A549 treated with dexamethasone at 1 μM for 4 hours (cell line): Measurements from ENCODE around the gene FBXO46. TPM values are rescaled to one million over a fixed set of nuclear protein-coding genes. Genes with fewer than 3 reads are reported as not detected.

Experiments used
- total RNA-seq: library from RNA; stranded (reverse); fragments of 200-300 nt; extraction: Qiagen RNA extraction; gene quantifications from 5 replicates; pipeline ENCODE4 v1.2.3, GENCODE V29; 2022

Gene FBXO46, protein sequence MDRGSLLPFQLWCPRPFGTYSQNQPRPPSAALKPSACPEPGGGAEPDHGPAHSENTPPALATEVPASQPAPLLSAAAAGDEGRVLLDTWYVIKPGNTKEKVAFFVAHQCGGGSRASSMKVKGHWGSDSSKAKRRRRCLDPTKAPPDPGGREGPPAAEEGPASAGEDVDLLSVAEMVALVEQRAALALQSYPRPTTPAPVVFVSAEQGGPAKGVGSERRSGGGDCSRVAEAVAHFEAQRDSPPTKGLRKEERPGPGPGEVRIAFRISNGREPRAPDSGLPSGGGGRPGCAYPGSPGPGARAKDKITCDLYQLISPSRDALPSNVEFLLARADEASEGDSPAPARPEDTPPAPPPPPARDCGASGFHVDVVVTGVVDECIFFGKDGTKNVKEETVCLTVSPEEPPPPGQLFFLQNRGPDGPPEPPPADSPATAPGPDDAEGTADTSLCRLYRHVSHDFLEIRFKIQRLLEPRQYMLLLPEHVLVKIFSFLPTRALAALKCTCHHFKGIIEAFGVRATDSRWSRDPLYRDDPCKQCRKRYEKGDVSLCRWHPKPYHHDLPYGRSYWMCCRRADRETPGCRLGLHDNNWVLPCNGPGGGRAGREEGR
- total RNA-seq = 7.0 to 12.9 TPM (median 10.9 TPM) in 5 replicates

DNA sequence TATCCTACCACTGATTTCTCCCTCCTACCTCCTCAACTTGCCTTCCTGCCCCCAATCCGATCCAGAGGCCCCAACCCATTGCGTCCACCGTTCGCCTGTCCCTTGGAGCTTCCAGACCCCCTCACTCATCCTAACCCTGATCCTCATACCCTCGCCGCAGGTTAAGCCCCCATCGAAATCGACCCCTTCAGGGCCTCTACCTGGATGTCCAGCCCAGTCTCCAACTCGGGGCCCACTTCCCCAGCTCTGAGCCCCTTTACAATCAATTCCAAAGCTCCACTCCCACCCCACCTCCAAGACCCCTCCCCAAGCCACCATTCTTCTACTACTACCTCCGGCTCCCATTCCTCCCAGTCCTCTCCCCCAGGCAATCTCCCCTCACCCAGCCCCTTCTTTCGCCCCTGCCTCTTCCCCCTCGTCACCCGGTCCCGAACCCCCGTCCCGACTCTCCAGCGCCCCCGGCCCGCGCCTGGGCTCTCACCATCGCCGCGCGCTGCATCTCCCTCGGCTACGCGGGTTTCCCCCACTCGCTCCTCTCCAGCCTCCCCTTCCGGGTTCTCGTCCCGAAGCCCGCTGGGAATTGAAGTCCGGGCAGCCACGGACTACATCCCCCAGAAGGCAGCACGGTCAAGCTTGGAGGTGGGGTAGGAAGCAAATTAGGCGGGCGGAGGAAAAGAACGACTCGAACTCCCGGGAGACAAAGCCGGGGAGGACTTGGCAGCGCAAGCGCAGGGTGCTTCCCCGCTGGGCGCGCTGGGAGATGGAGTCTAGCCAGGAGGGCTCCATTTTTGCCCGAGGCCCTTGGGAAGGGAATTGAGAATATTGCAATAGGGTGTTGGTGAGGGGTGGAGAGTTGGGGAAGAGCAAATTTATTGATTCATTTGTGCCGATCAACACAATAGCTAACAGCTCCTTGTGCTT is at the start of gene FBXO46:
Gene FBXO46 (minus strand): TSS at position 529 of the 921 bp plus-strand sequence. CDS start 17,401 bp downstream, outside the sequence.

GRCh38 chr19:45768984-45769782 is 38.5 kb upstream of the FBXO46 start, which contains the start of gene SIX5:
Gene SIX5, minus strand, starts transcription at chr19:45769252. Its CDS starts 408 bp downstream, at chr19:45768844.

DNA sequence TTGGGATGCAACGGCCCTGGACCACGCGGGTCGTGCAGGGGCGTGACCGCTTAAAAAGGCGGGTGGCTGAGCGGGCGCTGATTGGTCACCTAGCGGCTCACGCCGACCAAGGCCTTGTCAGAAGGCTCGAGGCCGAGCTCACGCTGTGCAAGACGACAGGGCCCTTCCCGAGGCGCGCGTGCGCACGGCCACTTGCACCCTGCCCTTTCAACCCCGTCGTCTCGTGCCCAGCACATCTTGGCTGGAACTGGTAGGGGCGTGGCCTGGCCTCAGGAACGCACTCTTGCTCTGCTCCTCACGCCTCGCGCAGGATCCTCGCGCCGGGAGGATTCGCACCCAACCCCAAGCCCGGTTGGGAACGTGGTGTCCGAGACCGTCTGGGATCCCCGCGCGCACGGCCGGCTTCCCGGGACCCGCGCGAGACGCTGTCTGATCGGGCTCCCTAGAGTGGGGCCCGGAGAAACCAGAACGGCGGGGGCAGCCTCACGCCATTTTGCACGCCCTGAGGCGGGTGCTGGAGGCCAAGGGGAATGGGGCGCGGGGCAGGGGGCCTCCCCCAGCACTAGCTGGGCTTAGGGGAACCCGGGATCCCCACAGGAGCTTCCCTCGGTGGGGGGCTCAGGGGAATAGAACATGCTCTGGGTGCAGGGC is 2.6 kb upstream of the FBXO46 start, which contains the start of gene MEIOSIN:
Gene MEIOSIN (plus strand): TSS at position 280 of the 651 bp plus-strand sequence. CDS start 1,938 bp downstream, outside the sequence.

GRCh38 chr19:45692187-45693105 is 38.2 kb downstream of the FBXO46 start, which contains the start of gene QPCTL:
Gene QPCTL, plus strand, starts transcription at chr19:45692666. Its CDS starts 38 bp downstream, at chr19:45692704.

GRCh38 chr19:45691516-45692186 is 39.0 kb downstream of the FBXO46 start, which contains the start of gene SNRPD2:
Gene SNRPD2, minus strand, starts transcription at chr19:45691953. Its CDS starts 65 bp downstream, at chr19:45691888.

GRCh38 chr19:45667620-45668341 is 62.9 kb downstream of the FBXO46 start, which contains the start of gene GIPR:
Gene GIPR, plus strand, starts transcription at chr19:45668221. Its CDS starts 1,300 bp downstream, at chr19:45669521.

Other genes with a start within 250 kb of the FBXO46 start
- gene RTN2, start 233.8 kb downstream of the FBXO46 start, total RNA-seq = 10.8 to 17.9 TPM (median 13.1 TPM) in 5 replicates
- gene PPM1N, start 232.5 kb downstream of the FBXO46 start, total RNA-seq = 6.0 to 7.2 TPM (median 6.8 TPM) in 5 replicates
- 226 to 268 TPM (median 254 TPM) in 5 replicates for gene VASP, start 223.4 kb downstream of the FBXO46 start, total RNA-seq
- 11.7 to 21.3 TPM (median 20.2 TPM) in 5 replicates for gene OPA3, start 146.1 kb downstream of the FBXO46 start, total RNA-seq
- gene GPR4, start 128.7 kb downstream of the FBXO46 start, total RNA-seq = 0.25 to 0.58 TPM (median 0.36 TPM) in 5 replicates
- 19.7 to 25.5 TPM (median 24.2 TPM) in 5 replicates for gene EML2, start 91.5 kb downstream of the FBXO46 start, total RNA-seq
- gene GIPR, start 62.7 kb downstream of the FBXO46 start, total RNA-seq = 1.4 to 4.1 TPM (median 2.4 TPM) in 5 replicates
- 660 to 1,062 TPM (median 681 TPM) in 5 replicates for gene SNRPD2, start 38.9 kb downstream of the FBXO46 start, total RNA-seq
- 7.4 to 8.9 TPM (median 8.4 TPM) in 5 replicates for gene QPCTL, start 38.2 kb downstream of the FBXO46 start, total RNA-seq
- gene MEIOSIN, start 2.5 kb upstream of the FBXO46 start, total RNA-seq = 0.02 to 0.09 TPM (median 0.05 TPM) in 5 replicates
- gene SIX5, start 38.4 kb upstream of the FBXO46 start, total RNA-seq = 13.3 to 26.4 TPM (median 25.2 TPM) in 5 replicates
- 24.2 to 45.1 TPM (median 38.9 TPM) in 5 replicates for gene DMPK, start 51.6 kb upstream of the FBXO46 start, total RNA-seq
- 16.2 to 37.1 TPM (median 33.7 TPM) in 5 replicates for gene DMWD, start 61.9 kb upstream of the FBXO46 start, total RNA-seq
- gene RSPH6A, start 84.4 kb upstream of the FBXO46 start, total RNA-seq = 0.04 TPM in 2 of 5 replicates, not detected in the others
- 44.8 to 77.4 TPM (median 74.5 TPM) in 5 replicates for gene SYMPK, start 132.3 kb upstream of the FBXO46 start, total RNA-seq
- 0.51 to 0.93 TPM (median 0.73 TPM) in 5 replicates for gene FOXA3, start 133.4 kb upstream of the FBXO46 start, total RNA-seq
- gene IRF2BP1, start 155.2 kb upstream of the FBXO46 start, total RNA-seq = 20.8 to 37.5 TPM (median 33.3 TPM) in 5 replicates
- gene MYPOP, start 171.7 kb upstream of the FBXO46 start, total RNA-seq = 5.6 to 10.4 TPM (median 9.7 TPM) in 5 replicates
- gene NANOS2, start 183.9 kb upstream of the FBXO46 start, total RNA-seq = 0.07 TPM in 1 of 5 replicates, not detected in the others
- 1.0 to 1.7 TPM (median 1.3 TPM) in 5 replicates for gene NOVA2, start 243.0 kb upstream of the FBXO46 start, total RNA-seq